Fibroblast of pulmonary artery (primary cell): ENCODE results near the gene KLHL8.

ENCODE experiments used
- DNase-seq: peaks from one replicate; pipeline ENCODE4 v3.0.0-alpha.2; 2010; ENCODE audit warnings: low read depth
- H3K4me3 ChIP-seq: replicated peaks from 2 replicates; pipeline ENCODE4 v1.5.1; 2011; ENCODE audit warnings: low read depth, mild to moderate bottlenecking, control low read depth, low read length, moderate library complexity
- TF ChIP-seq, protein P1 (sequence below): IDR thresholded peaks from 2 replicates; pipeline ENCODE4 v1.5.1; 2011; ENCODE audit warnings: mild to moderate bottlenecking, control low read depth, low read length, inconsistent platforms; ENCODE audit errors: missing control alignments

The KLHL8 gene

DNA sequence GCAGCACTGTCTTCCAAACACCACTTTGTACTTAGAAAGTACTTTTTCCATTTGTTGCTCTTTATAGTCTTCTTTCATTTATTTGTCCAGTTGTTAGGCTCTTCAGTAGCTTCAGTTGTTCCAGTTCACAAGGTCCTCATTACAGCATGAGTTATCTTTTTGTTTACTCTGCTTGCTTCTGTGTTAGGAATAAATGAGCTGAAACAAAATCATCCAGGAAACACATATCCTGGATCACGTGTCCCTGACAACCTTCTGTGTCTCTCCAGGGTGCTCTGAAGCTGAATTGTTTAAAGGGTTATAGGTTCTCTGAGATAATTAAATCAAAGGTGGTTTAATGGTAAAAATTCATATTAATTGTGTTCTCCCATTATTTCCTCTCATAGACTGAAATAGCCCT, 19.9 kb upstream of the KLHL8 start:
- TF ChIP-seq, protein P1, sequence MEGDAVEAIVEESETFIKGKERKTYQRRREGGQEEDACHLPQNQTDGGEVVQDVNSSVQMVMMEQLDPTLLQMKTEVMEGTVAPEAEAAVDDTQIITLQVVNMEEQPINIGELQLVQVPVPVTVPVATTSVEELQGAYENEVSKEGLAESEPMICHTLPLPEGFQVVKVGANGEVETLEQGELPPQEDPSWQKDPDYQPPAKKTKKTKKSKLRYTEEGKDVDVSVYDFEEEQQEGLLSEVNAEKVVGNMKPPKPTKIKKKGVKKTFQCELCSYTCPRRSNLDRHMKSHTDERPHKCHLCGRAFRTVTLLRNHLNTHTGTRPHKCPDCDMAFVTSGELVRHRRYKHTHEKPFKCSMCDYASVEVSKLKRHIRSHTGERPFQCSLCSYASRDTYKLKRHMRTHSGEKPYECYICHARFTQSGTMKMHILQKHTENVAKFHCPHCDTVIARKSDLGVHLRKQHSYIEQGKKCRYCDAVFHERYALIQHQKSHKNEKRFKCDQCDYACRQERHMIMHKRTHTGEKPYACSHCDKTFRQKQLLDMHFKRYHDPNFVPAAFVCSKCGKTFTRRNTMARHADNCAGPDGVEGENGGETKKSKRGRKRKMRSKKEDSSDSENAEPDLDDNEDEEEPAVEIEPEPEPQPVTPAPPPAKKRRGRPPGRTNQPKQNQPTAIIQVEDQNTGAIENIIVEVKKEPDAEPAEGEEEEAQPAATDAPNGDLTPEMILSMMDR, result no peak
- DNase-seq, result no peak
- no peak overlapping the region for H3K4me3 ChIP-seq

DNA sequence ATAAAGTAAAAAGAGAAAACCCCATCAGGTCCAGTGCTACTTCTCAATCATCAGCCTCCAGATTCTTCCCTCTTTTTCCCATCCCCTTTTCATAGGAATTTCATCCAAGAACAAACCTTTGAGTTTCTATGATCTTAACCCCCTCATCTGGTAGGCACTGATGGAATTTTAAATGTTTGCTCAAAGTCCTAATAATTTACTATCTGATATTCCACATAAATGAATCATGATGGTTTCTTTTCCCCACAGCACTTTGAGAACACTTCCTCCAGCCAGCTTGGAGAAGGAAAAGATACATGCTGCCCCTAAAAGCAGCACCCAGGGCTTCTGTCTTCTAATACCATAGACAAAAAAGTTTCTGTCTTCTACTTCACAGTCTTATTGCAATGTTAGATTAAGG, 19.4 kb upstream of the KLHL8 start:
- H3K4me3 ChIP-seq, result no peak overlapping the region
- no peak for DNase-seq
- TF ChIP-seq, protein P1, result no peak

DNA sequence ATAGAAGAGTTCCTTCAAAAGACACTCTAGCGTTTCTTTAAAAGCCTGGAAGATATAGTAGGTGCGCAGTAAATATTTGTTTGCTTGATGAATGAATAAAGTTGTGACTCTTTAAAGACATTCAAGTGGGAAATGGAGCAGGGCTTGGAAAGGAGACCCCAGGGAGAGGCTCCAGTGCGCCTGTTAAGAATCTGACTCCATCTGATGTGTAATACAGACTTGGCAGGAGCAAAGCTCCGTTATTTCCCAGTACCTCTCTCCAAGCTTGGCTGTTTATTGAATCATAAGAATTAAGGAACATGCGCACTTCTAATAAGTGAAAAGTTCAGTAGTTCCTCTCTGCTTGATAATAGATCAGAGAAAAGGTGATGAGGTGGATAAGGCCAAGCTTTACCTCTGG, 18.8 kb upstream of the KLHL8 start:
- H3K4me3 ChIP-seq, result no peak overlapping the region
- TF ChIP-seq, protein P1, result no peak
- no peak for DNase-seq

DNA sequence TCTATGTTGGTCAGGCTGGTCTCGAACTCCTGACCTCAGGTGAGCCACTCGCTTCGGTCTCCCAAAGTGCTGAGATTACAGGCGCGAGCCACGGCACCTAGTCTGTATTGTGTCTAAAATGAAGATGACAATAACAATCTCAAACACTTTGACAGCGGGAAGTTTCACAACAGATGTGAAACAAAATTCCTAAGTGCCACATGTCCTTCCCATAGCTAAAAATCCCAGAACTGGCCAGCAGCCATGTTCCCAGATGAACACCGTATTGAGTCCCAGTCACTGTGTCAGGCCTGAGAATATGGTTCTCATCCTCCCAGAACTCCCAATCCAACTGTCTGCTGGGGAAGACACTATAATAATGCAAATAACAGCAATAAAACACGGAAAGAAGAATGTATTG, 16.4 kb upstream of the KLHL8 start:
- TF ChIP-seq, protein P1, result no peak
- DNase-seq, result no peak
- no peak overlapping the region for H3K4me3 ChIP-seq

DNA sequence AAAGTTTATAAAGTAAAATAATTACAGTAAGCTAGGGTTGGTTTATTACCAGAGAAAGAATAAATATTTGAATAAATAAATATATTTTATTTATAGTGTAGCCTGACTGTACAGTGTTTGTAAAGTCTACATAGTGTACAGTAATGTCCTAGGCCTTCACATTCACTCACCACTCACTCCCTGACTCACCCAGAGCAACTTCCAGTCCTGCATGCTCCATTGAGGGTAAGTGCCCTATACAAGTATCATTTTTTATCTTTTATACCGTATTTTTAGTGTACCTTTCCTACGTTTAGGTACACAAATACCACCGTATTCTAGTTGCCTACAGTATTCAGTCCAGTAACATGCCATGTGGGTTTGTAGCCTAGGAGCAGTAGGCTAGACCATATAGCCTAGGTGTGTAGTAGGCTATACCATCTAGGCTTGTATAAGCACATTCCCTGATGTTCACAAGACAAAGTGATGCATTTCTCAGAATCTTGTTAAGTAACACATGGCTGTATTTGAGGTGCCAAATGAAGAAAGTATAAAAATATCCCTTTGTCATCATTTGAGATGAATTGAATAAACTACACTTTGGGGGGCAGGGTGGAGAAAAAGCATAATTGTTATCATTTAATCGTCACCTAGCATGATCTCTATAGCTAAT, 14.7 kb upstream of the KLHL8 start:
- DNase-seq, result no peak
- no peak overlapping the region for H3K4me3 ChIP-seq

DNA sequence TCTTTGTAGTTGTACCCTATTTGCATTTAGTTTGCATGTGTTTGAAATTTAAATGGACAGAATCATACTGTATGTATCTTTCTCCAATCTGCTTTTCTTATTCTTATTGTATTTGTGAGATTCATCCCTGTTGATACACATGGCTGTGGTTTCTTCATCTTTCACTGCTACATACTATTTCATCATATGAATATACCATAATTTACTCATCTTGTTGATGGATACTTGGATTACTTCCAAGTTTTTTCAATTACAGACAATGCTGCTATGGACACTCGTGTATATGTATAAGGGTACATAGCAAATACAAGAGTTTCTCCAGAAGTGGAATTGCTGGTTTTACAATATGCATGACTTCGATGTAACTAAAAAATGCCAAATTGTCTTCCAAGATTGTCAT, 11.8 kb upstream of the KLHL8 start:
- no peak for DNase-seq
- no peak overlapping the region for H3K4me3 ChIP-seq
- TF ChIP-seq, protein P1, result no peak

More for the DNA sequence above, 14.7 kb upstream of the KLHL8 start:
- TF ChIP-seq, protein P1, result no peak

DNA sequence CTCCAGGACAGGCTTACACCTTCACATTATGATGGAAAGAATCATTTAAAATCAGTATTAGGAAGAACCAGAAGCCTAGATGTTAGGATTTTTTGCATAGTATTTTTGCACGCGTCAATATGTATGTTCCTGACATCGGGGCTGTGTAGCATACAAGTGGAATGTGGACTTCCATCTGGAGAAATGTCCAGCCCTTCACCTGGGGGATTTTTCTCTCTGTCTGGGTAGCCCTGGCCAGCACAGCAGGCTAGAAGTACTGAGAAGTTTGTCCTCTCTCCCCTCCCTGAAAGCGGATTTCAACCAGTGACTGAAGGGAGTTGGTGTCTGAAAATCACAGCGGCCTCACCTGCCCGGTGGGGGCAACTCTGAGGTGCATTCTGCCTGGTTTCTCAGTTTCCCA, 10.4 kb upstream of the KLHL8 start:
- DNase-seq, result no peak
- no peak overlapping the region for H3K4me3 ChIP-seq
- TF ChIP-seq, protein P1, result no peak
